DND-41 (cell line): Measurements from ENCODE around the gene FRMD3.

Experiments used
- ATAC-seq: fragments of 200-7000 bp; cut with Tn5 transposase; 3 replicates; pipeline ENCODE4 v1.9.1; 2021; ENCODE audit warnings: low read depth; ENCODE audit not compliant: insufficient read depth
- DNase-seq: peaks from one replicate; pipeline ENCODE4 v3.0.0-alpha.2; 2020
- H2AFZ ChIP-seq: 2 replicates; pipeline ENCODE4 v1.6.0; 2012; ENCODE audit warnings: low read depth, low read length
- H3K27ac ChIP-seq: 2 replicates; pipeline ENCODE4 v1.5.1; 2012; ENCODE audit warnings: low read length, inconsistent platforms
- H3K27me3 ChIP-seq: fragments of 200-600 bp; sonication (generic); 2 replicates; pipeline ENCODE4 v1.6.0; 2012; ENCODE audit warnings: low read length, mild to moderate bottlenecking, inconsistent platforms; ENCODE audit not compliant: insufficient read depth, poor library complexity
- H3K36me3 ChIP-seq: 2 replicates; pipeline ENCODE4 v1.5.1; 2012; ENCODE audit warnings: low read length, inconsistent platforms; ENCODE audit not compliant: insufficient read depth
- H3K4me1 ChIP-seq: 2 replicates; pipeline ENCODE4 v1.5.1; 2012; ENCODE audit warnings: mild to moderate bottlenecking, low read length; ENCODE audit not compliant: insufficient read depth
- H3K4me2 ChIP-seq: 2 replicates; pipeline ENCODE4 v1.6.0; 2012; ENCODE audit warnings: mild to moderate bottlenecking, moderate library complexity, low read length, inconsistent platforms; ENCODE audit not compliant: insufficient read depth
- H3K4me3 ChIP-seq, 2 experiments: fragments of 200-600 bp in 1 of 2; shearing (Covaris generic) in 1 of 2; 2 replicates each; pipeline ENCODE4 v1.5.1; 2012 to 2016; ENCODE audit warnings: inconsistent platforms in 2 of 2, low read length in 2 of 2, mild to moderate bottlenecking in 2 of 2, low read depth in 1 of 2, moderate library complexity in 1 of 2
- H3K79me2 ChIP-seq: 2 replicates; pipeline ENCODE4 v1.6.0; 2012; ENCODE audit warnings: low read length, inconsistent platforms; ENCODE audit not compliant: insufficient read depth
- H3K9ac ChIP-seq: 2 replicates; pipeline ENCODE4 v1.6.0; 2012; ENCODE audit warnings: low read depth, mild to moderate bottlenecking, inconsistent platforms, low read length, moderate library complexity
- H3K9me3 ChIP-seq: 2 replicates; pipeline ENCODE4 v1.5.1; 2012; ENCODE audit warnings: low read length, moderate library complexity, mild to moderate bottlenecking, inconsistent platforms; ENCODE audit not compliant: insufficient read depth, severe bottlenecking
- H4K20me1 ChIP-seq: 2 replicates; pipeline ENCODE4 v1.6.0; 2012; ENCODE audit warnings: low read length; ENCODE audit not compliant: insufficient read depth
- CTCF ChIP-seq: IDR thresholded peaks from 2 replicates; pipeline ENCODE4 v1.5.1; 2012; ENCODE audit warnings: borderline replicate concordance, low read length, moderate library complexity, mild to moderate bottlenecking; ENCODE audit not compliant: poor library complexity, severe bottlenecking; ENCODE audit errors: extremely low read depth
- EZH2 ChIP-seq: IDR thresholded peaks from 3 replicates; pipeline ENCODE4 v1.6.1; 2012; ENCODE audit warnings: borderline replicate concordance, low read depth, mild to moderate bottlenecking, moderate library complexity, low read length, inconsistent platforms; ENCODE audit not compliant: severe bottlenecking

Gene FRMD3

GRCh38 chr9:83231039-83231438 is 307.2 kb downstream of the FRMD3 start:
- TF ChIP-seq CTCF (no peak), EZH2 (no peak)
- Histone ChIP-seq H4K20me1 (no peaks in the 10 kb centered on the region), H3K4me1 (no peaks in the 10 kb centered on the region), H2AFZ (no peak overlapping the region), H3K36me3 (no peaks in the 10 kb centered on the region), H3K9me3 (no peaks in the 10 kb centered on the region), H3K9ac (no peak overlapping the region), H3K4me2 (no peak overlapping the region), H3K27ac (no peak overlapping the region), H3K79me2 (no peaks in the 10 kb centered on the region), H3K4me3 (no peak overlapping the region), H3K27me3 (no peaks in the 10 kb centered on the region)
- DNase-seq = no peak
- ATAC-seq = no peak

GRCh38 chr9:83220730-83221129 is 317.5 kb downstream of the FRMD3 start:
- H3K27ac ChIP-seq = no peak overlapping the region
- ATAC-seq (no peak), DNase-seq (no peak)
- H3K9ac ChIP-seq = no peak overlapping the region
- no peak overlapping the region for H3K4me3 ChIP-seq
- no peaks in the 10 kb centered on the region for H3K4me1 ChIP-seq
- H2AFZ ChIP-seq = no peak overlapping the region
- H3K9me3 ChIP-seq = no peaks in the 10 kb centered on the region
- no peaks in the 10 kb centered on the region for H3K79me2 ChIP-seq
- TF ChIP-seq CTCF (no peak), EZH2 (no peak)
- H4K20me1 ChIP-seq = no peaks in the 10 kb centered on the region
- H3K27me3 ChIP-seq = no peaks in the 10 kb centered on the region
- H3K36me3 ChIP-seq = no peaks in the 10 kb centered on the region
- H3K4me2 ChIP-seq = no peak overlapping the region

GRCh38 chr9:83219924-83220438 is 318.2 kb downstream of the FRMD3 start:
- no peaks in the 10 kb centered on the region for H3K36me3 ChIP-seq
- no peaks in the 10 kb centered on the region for H3K27me3 ChIP-seq
- no peak overlapping the region for H3K9ac ChIP-seq
- H3K9me3 ChIP-seq = no peaks in the 10 kb centered on the region
- H3K4me2 ChIP-seq = no peak overlapping the region
- no peak overlapping the region for H3K4me3 ChIP-seq
- DNase-seq (no peak), ATAC-seq (no peak)
- H3K27ac ChIP-seq = no peak overlapping the region
- H2AFZ ChIP-seq = no peak overlapping the region
- no peaks in the 10 kb centered on the region for H3K4me1 ChIP-seq
- H4K20me1 ChIP-seq = no peaks in the 10 kb centered on the region
- H3K79me2 ChIP-seq = no peaks in the 10 kb centered on the region
- no peak for TF ChIP-seq EZH2
- no peak for TF ChIP-seq CTCF
